Middle frontal gyrus (tissue), 1 donor: ENCODE results near the gene LRRC4B.

Experiments used
- DNase-seq: peaks from one replicate; pipeline ENCODE4 v3.0.0-alpha.2; 2015; ENCODE audit warnings: low spot score; ENCODE audit errors: extremely low spot score

Gene LRRC4B

GRCh38 chr19:50573741-50574461 lies 5.7 kb upstream of the LRRC4B start:
- DNase-seq = no peak

DNA sequence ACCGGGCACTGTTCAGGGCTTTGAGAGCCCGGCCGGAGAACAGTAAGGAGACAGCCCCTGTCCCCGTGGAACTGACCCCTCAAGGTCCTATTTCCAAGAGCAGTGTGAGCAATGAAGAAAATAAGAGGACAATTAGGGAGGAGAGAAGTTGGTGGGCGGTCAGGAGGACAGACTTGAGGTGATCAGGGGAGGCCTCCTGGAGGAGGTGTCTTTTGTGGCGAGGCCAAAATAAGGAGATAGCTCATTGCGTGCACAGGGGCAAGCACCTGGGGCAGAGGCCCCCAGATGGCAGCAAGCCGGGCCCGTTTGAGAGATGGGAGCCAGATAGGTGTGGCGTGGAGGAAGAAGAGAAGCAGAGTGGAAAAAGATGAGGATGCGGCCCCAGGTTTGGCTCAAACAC lies 2.8 kb upstream of the LRRC4B start:
- no peak for DNase-seq

DNA sequence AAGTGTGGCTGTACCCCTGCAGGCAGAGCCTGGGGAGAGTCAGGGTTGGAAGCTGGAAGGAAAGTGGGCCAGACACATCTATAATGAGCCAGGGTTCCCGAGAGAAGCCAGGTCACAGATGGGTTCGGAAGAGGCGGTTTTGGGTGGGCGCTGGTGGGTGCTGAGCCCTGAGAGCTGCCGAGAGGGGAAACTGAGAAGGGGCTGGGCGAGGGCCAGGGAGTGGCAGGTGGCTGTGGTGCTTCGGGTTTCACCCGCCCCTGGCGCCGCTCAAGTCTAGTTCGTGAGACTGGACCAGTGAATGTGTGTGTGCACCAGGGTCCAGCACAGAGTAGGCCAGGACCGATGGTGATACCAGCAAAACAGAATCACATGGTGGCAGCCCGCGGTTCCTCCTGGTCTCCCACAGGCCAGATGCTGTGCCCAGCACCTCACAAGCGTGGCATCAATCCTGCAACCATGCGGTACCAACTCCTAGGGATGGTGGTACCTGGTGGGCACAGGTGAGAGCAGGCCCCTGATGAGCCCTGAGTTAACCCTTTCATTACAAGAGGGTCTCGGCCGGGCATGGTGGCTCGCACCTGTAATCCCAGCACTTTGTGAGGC lies 1.8 kb upstream of the LRRC4B start:
- no peak for DNase-seq

GRCh38 chr19:50568728-50569698 lies 778 bp upstream of the LRRC4B start:
- DNase-seq = no peak

DNA sequence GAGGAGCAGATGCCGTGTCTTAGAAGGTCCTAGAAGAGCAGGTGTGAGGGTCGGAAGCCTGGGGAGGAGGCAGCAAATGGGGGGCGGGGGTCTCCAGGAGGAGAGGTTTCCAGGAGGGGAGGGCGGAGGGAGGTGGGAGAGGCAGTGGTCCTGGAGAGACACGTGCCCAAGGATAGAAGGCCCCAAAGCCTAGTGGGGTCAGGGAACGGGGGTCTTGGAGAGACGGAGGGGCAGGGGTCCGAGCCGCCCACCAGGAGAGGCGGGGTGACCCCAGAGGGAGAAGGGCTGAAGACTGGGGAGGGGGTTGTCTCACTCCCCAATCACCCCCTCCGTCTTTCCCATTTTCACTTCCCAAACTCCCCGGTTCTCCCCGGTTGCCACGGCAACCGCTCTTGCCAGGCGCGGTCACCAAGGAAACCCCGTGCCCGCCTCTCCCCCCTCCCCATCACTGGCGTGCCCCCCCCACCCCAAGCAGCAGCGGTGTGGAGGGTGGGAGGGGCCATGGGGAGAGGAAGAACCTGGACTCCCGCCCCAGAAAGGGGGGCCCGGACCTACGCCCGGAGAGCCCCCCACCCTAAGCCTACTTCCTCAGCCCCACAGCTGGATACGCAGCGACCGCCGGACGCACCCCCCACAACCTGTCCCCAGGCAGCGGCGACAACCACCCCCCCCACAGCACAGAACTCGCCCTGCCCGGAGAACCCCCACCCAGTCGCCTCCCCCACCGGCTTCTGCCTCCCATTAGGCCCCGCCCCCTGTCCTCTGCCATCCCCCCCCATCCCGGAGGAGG lies 988 bp downstream of the LRRC4B start:
- no peak for DNase-seq

DNA sequence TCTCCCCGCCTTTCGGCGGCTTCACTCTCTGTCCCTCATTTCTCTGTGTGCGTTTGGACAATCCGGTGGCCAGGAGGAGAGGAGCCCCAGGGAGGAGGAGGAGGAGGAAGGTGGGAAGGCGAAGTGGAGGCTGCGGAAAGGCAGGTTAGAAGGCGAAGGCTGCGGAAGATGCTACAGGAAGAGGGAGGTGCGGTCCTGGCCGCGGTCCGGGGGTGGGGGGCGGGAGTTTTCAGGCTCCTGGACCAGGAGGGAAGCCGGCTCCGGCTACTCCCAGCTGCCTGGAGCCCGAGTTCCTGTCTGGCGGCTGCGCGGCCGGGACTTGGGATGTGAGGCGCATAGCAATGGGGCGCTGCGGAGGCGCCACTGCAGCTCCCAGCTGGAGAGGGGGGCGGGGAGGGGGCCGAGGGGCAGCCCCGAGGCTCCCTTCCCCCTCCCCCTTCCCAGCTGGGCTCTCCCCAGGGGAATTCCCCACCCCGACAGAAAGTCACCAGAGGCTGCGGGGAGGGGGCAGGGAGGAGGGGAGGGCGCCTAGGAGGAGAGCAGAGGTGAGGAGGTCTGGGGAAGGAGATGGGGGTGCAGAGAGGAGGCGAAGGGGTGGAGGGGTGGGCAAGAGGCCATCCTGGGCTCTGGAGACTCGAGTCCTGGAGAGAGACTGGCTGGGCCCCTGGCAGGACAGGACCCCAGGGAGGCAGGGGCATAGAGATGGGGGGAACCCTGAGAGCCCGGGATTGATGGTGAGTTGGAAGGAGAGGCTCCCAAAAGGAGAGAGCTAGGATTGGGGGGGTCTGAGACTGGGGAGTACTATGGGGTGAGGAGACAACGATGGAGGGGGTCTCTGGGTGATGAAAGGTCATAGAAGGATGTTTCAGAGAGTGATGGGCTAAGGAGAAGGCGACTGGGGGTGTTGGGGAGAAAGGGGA lies 2.0 kb downstream of the LRRC4B start:
- DNase-seq = no peak

GRCh38 chr19:50564229-50565105 lies 3.8 kb downstream of the LRRC4B start:
- no peak for DNase-seq

DNA sequence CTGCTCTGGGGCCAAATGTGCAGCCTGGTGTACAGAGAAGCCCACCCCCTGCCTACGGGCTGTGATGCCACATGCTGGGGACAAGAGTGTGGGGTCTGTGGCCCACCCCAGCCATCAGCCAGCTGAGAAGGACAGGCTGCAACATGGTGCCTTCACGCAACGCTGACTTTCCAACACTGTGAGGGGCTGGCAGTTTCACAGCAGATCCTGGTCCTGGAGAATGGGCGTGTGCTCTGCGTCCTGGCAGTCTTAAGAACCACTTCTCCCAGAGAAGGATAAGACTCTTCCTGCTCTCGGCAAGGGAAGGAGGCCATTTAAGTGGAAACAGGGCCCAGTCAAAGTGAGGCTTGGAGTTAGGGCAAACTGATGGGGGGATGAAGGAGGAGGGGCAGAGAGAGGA lies 4.6 kb downstream of the LRRC4B start:
- DNase-seq = no peak

DNA sequence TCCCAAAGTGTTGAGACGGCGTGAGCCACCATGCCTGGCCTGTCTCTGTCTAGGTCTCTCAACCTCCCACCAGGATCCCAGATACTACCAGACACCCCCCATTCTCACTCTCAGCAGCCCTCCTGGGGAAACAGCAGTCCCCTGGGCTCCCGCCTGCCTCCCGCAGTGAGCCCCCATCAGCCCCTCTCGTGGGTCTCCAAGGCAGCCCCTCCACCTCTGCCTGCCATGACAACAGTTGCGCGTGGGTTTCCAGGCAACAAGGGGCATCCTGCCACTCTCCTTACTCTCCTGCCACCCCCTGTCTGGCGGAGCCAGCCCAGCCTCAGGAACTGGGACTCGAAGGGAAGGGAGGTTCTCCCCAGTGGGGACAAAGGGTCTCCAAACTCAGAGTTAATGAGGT lies 5.2 kb downstream of the LRRC4B start:
- DNase-seq = no peak

GRCh38 chr19:50562329-50562728 lies 5.9 kb downstream of the LRRC4B start:
- DNase-seq = no peak

DNA sequence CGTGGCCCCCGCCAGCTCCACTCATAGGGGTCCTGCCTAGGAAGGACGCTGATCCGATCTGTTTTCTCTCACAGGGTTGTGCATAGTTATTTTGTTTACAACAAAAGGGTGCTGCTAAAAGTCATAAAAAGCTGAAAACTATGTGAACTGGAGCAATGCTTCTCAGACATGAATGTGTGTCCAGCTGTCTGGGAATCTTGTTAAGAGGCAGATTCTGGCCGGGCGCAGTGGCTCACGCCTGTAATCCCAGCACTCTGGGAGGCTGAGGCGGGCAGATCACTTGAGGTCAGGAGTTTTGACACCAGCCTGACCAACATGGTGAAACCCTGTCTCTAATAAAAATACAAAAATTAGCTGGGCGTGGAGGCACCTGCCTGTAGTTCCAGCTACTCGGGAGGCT lies 8.6 kb downstream of the LRRC4B start:
- DNase-seq = no peak

- no peak for DNase-seq
These were observed 9.8 kb downstream of the LRRC4B start for GRCh38 chr19:50558449-50558848.

DNA sequence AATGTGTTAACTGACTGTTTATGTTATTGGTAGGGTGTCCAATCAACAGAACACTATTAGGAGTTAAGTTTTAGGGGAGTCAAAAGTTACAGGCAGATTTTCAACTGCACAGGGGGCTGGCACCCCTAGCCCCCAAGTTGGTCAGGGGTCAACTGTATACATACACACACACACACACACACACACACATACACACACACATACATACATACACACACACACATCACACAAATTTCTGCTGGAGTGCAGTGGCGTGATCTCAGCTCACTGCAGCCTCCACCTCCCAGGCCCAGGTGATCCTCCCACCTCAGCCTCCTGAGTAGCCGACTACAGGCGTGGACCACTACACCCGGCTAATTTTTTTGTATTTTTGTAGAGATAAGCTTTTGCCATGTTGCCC lies 10.2 kb downstream of the LRRC4B start:
- DNase-seq = no peak

DNA sequence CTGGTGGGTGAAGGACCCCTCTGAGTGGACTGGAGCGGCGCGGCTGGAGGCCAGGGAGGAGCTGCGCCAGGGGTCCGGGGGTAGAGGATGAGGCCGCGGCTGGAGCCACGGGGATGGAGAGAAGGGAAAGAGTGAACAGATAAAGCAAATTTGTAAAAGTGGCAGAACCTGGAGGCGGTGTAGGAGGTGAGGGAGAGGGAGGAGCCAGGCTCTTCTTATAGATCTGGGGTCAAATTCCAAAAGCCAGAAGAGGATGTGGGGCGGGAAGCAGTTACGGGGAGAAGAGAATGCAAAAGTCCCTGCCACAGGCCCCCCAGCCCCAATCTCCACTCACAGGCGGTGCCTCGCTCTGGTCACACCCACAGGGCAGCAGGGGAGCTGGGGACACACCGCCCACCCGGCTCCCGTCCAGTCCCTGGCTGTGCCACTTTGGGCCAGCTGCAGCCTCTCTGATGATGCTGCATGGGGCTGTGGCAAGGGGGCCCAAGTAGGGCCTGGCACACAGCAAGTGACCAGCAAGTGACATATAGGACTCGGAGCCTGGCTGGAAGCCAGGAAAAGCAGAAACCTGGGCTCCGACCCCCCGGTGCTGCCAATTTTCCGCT lies 11.1 kb downstream of the LRRC4B start:
- no peak for DNase-seq

DNA sequence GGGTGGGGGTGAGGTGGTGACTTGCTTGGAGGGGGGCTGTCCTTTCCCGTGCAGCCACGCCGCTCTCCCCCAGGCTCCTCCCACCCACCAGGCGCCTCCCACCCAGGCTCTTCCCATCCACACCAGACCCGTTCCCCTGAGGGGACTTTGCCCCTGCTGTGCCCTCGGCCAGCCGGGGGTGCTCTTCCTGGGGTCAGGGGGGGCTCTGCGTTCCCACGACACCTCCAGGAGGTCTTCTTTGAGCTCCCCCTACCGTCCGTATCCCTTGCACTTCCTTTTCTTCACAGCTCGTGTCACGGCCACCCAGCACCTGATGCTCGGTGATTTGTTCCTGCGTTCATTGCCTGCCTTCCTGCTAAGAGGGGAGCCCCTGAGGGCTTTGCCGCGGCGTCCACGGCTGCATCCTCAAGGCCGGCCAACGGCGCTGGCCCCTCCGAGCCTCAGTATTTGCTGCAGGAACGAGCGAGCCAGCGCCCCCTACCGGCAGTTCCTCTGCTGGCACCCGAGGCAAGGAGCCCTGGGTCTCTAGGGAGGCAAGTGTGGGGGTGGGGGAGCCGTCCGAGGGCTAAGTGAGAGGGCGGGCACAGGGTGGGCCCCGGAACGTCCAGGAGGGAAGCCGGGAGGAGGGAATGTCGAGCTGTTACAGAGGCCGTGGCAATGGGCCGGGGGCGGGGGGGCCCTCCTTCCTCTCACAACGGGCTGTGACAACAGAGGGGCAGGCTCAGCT lies 11.8 kb downstream of the LRRC4B start:
- DNase-seq = peak; percentile 79

DNA sequence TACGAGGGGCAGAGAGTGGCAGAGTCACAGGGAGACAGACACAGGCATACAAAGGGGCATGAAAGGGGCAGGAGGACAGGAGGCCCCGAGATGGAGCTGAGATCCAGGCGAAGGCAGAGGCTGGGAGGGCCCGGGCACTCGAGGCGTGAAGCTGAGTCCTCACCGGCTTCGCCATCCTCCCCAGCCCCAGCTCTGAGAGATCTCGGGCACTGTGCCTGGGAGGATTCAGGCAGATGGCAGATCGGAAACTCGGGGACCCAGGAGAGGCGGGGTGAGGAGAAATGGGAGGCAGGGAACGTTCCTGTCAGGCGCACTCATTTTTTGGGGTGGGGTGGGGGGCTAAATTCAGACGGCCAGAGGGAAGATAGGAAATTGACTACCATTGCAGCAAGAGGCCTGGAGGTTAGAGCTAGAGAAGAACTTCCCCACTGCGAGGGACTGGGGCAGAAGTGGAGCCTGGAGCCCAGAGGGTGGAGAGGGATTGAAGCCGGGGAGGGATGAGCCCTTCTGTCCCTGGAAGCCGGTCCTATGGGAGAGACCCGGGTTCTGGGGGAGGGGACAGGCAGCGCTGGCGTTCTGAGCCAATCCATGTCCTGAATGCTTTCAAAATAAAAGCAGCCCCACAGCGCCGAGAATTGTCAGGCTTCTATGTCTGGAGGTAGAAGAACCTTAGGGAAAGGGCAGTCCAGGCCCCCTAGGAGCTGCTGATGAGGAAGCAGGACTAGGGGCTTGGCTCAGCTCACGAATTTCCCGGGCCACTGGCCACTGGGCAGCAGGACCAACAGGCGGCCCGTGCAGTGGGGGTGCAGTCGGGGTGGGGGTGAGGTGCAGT lies 12.6 kb downstream of the LRRC4B start:
- no peak for DNase-seq

GRCh38 chr19:50555033-50555432 lies 13.2 kb downstream of the LRRC4B start:
- no peak for DNase-seq
